Eye (tissue), 1 donor: ENCODE measurements around the gene CHSY3.
"Not testable (repeated sequence)": the region's sequence is repeated elsewhere in the genome, so short reads cannot be mapped to it uniquely, and the experiment has no call there.

ENCODE experiments used
- DNase-seq: peaks from one replicate; pipeline ENCODE4 v3.0.0-alpha.2; 2015

CHSY3 gene

DNA sequence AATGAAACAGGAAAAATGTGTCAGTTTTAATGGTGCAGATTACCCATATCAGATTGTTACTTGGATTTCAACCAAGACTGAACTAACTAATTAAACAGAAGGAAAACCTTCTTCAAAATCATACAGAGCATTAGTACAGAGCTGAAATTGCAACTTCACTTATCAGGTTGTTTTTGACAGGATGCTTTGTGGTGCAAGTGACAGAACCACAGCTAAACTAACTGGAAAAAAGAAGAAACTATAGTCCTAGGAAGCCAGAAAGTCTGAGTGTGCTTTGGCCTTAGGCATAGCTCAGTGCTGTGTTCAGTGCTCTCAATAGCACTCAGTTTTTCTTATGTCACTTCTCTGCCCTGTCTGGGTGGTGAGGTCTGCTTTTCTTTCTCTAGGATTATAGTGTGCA lies 267.4 kb downstream of the CHSY3 start:
- DNase-seq, result no peak

- no peak for DNase-seq
Measured at GRCh38 chr5:130183115-130183514, 278.9 kb downstream of the CHSY3 start.

DNA sequence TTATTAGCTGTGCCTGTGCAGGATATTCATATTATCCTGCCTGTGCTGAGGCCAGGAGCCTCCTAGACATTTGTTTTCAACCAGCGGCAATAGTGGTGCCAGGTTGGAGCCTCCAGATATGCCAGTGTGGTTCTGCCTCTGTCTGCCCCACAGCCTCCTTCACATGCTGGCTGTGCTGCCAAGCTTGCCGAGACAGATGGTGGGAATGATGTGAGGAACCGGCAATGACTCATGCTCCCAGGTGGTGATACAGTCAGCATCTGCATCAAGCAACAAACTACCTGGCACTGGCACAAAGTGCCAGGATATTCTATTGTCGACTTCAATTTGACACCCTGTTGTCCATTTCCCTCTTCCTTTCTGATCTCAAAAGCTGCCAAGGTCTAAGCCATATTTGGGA lies 285.7 kb downstream of the CHSY3 start:
- DNase-seq, result no peak

GRCh38 chr5:130198927-130199326 lies 294.7 kb downstream of the CHSY3 start:
- no peak for DNase-seq

DNA sequence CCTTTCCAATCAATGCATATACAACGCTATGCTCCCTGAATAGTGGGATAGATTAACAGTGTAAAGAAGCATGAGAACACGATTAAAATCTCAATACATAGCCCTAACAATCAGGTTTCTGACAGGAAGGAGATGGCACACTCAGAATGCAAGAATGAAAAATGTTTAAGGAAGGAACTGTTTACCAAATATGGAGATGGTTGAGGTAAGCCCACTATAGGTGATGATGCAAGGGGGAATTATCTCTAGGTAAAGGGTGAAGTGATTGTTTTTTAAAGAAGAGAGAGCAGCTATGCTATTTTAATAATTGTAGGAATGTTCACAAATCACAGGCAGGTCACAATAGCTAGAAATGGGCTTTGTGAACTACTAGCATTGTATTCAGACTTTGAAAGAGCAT lies 302.4 kb downstream of the CHSY3 start:
- DNase-seq, result no peak

DNA sequence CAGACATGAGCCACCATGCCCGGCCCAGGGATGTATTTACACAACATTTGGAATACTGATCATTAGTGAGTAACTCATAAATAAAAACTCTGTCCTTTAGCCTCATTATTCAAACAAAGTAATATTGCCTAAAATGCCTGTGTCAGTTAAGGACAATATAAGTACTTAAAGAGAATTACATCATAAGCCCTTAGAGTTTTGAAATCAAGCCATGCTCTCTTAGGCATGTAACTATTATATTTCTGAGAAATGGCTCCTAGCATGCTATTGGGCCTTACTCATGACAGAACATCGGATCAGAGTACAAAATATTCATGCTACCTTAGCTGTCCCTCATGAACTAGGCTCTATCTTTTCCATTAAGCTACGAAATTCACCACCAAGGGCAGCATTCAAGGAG lies 309.3 kb downstream of the CHSY3 start:
- no peak for DNase-seq

GRCh38 chr5:130216286-130216685 lies 312.0 kb downstream of the CHSY3 start:
- no peak for DNase-seq

DNA sequence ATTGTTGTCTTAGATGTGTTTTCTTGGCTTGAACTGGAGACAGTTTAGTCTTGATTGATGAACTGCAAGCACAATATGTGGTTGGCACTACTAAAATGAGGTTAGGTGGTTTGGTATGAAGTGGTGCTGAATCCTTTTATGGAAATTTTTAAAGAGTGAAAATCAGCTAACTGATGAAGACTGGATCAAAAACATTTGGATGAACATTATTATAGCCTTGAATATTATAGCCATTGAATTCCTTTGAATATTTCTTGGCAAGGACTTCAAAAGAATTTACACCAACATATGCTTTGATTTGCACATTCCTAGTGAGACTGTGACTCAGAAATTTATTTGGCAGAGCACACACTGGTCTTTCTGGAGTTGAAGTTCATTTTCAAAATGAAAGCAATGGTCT lies 318.3 kb downstream of the CHSY3 start:
- DNase-seq, result no peak

- not testable (repeated sequence) for DNase-seq
Measured at GRCh38 chr5:130226556-130226955, 322.3 kb downstream of the CHSY3 start.

DNA sequence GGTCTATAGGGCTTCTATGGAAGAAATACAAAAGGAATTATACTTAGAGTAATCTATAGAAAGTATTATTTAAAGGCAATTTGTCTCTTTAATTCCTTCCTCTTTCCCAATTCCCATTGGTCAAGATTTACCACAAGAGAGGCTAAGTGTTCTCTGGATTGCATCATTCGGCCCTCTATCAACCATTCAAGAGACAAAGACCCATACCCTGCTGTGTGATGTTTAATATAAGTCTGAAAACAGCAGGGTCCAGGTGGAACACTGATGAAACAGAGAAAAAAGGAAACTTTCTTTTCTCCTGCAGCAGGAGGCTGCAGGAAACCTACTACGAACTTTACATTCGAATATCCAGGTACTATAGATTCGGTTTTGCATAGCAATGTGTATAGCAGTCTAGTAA lies 323.4 kb downstream of the CHSY3 start:
- DNase-seq, result no peak

DNA sequence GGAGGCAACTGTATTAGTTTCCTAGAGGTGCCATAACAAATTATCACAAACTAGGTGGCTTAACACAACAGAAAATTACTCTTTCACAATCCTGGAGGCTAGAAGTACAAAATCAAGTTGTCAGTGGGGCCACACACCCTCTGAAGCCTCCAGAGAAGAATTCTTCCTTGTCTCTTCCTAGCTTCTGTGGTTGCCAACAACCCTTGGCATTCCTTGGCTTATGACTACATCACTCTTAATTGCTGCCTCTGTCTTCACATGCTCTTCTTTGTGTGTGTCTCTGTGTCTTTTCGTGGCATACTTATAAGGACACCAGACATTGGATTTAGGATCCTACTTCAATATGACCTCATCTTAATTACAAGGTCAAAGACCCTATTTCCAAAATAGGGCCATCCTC lies 327.5 kb downstream of the CHSY3 start:
- no peak for DNase-seq

DNA sequence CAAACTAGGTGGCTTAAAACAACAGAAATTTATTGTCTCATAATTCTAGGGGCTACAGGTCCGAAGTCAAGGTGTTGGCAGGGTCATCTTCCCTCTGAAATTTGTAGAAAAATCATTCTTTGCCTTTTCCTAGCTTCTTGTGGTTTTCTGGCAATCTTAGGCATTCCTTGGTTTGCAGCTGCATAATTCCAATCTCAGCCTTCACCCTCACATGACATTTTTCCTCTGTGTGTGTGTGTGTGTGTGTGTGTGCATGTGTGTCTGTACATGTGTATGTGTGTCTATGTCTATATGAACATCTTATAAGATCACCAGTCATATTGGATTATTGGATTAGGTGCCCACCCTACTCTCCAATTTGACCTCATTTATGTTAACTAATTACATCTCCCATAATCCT lies 330.6 kb downstream of the CHSY3 start:
- DNase-seq, result no peak
